ENCODE measurements around the gene RBM12.

GRCh38 chr20:35702824-35703695 lies 38.4 kb upstream of the RBM12 start:
- TF ChIP-seq, protein P1, sequence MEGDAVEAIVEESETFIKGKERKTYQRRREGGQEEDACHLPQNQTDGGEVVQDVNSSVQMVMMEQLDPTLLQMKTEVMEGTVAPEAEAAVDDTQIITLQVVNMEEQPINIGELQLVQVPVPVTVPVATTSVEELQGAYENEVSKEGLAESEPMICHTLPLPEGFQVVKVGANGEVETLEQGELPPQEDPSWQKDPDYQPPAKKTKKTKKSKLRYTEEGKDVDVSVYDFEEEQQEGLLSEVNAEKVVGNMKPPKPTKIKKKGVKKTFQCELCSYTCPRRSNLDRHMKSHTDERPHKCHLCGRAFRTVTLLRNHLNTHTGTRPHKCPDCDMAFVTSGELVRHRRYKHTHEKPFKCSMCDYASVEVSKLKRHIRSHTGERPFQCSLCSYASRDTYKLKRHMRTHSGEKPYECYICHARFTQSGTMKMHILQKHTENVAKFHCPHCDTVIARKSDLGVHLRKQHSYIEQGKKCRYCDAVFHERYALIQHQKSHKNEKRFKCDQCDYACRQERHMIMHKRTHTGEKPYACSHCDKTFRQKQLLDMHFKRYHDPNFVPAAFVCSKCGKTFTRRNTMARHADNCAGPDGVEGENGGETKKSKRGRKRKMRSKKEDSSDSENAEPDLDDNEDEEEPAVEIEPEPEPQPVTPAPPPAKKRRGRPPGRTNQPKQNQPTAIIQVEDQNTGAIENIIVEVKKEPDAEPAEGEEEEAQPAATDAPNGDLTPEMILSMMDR (conservative IDR thresholded peaks at IDR 0.05), result no peak
- no peak for TF ChIP-seq ZFX (IDR thresholded peaks at IDR 0.05)

Data from C4-2B (cell line).